Neuron (in vitro differentiated cells): ENCODE measurements around the gene NHS.

Source experiments
- H2AFZ ChIP-seq: one replicate; pipeline ENCODE4 v1.6.1; 2013; ENCODE audit warnings: low read depth, mild to moderate bottlenecking, inconsistent platforms, low read length, moderate library complexity
- H3K27me3 ChIP-seq: one replicate; pipeline ENCODE4 v1.6.1; 2013; ENCODE audit warnings: low read length; ENCODE audit not compliant: insufficient read depth
- H3K36me3 ChIP-seq: one replicate; pipeline ENCODE4 v1.6.1; 2013; ENCODE audit warnings: low read length; ENCODE audit not compliant: insufficient read depth
- H3K4me1 ChIP-seq: one replicate; pipeline ENCODE4 v1.6.1; 2013; ENCODE audit warnings: low read length; ENCODE audit not compliant: insufficient read depth
- H3K4me3 ChIP-seq: 2 replicates; pipeline ENCODE4 v1.5.1; 2013; ENCODE audit warnings: mild to moderate bottlenecking, low read length, moderate library complexity
- H3K9me3 ChIP-seq: one replicate; pipeline ENCODE4 v1.6.1; 2013; ENCODE audit warnings: low read length

Gene NHS

DNA sequence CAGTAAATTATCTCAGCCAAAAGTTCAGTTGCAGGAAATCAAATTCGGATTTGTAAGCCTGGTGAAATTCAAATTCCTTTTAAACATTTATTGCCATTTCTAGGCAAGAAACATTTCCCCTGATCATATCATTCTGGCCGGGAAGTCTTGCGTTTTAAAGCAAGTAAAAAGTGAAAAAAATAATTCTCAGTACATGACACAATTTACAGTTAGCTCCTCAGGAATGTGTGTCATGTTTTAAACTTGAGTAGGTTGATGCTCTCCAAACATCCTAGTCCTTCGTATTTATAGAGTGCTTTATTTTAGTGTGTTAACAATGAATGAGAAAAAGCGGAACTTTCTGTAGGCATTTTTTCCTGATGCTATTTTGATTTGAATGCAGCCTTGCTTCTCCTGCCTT, 204.0 kb downstream of the NHS start:
- Histone ChIP-seq H3K36me3 (no peaks in the 10 kb centered on the region), H3K9me3 (no peaks in the 10 kb centered on the region), H2AFZ (no peak overlapping the region), H3K4me1 (no peaks in the 10 kb centered on the region), H3K27me3 (no peaks in the 10 kb centered on the region), H3K4me3 (no peak overlapping the region)

DNA sequence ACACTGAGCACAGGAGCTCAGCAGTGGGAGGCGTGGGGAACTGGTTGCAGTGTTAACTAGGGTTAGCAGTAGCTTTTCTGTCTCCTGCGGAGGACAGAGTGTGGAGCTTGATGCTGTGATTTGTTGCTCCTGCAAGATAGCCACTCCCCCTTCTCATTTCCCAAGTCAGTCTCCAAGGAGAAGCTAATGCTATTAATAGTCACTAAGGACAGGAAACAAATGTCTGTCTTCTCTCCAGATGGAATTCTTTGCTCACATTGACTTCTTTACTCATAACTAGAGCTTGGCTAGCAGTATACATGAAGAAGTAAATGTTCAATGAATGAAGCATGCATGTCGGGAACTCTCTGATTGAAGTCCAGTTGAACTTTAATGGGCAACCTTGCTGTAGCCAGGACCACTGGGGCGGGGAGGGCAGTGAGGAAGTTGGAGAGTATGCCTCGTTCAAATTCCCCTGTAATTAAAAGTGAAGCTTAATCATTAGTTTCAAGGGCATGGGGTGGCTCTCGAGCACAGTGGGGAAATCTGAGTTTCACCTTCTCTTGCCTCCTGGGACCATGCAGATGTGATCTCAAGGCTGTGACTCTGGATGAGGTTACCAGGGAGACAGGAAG, 205.6 kb downstream of the NHS start:
- H3K9me3 ChIP-seq, result no peaks in the 10 kb centered on the region
- H3K27me3 ChIP-seq, result no peaks in the 10 kb centered on the region
- H2AFZ ChIP-seq, result no peak overlapping the region
- no peak overlapping the region for H3K4me3 ChIP-seq
- H3K4me1 ChIP-seq, result no peaks in the 10 kb centered on the region
- no peaks in the 10 kb centered on the region for H3K36me3 ChIP-seq

DNA sequence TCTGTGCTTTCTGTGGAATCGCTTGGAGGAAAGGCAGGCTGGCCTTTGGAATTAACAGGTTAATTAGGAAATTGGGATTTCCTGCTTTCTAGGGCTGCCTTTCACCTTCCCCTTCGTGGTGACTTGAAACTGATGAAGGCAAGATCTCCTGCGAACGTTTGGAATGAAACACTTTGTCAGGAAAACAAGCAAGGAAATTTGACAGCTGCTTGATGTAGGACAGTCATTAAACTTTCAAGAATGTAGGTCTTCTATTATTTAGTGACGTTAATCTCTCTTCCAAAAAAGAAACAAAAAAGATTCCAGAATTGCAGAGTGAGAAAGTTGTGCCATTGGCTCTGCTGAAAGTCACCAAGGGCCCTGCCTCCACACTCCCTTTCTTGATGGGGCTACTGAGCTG, 206.6 kb downstream of the NHS start:
- no peaks in the 10 kb centered on the region for H3K36me3 ChIP-seq
- no peak overlapping the region for H2AFZ ChIP-seq
- H3K27me3 ChIP-seq, result no peaks in the 10 kb centered on the region
- no peaks in the 10 kb centered on the region for H3K9me3 ChIP-seq
- H3K4me3 ChIP-seq, result no peak overlapping the region
- no peaks in the 10 kb centered on the region for H3K4me1 ChIP-seq

DNA sequence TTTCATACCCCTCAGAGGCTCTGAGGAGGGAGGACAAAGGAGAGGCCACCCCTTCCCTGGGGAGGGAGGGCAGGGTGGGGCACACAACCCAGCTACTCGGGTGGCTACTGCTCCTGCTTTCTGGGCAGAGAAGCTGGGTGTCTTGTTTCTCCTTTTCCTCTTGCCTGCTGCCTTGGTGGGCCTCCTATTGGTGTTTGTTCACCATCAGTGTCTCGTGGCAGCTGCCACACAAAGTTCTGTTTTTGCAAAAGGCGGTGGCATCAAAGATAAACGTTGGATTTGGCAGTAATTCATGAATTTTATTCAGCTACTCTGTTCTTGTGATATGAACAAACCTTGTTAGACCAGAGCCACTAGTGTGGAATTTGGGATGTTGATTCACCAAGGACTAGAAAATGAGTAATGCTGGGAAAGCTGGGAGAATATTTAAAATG, 209.3 kb downstream of the NHS start:
- H3K9me3 ChIP-seq, result no peaks in the 10 kb centered on the region
- no peak overlapping the region for H3K4me3 ChIP-seq
- H3K4me1 ChIP-seq, result no peaks in the 10 kb centered on the region
- H3K27me3 ChIP-seq, result no peaks in the 10 kb centered on the region
- H3K36me3 ChIP-seq, result no peaks in the 10 kb centered on the region
- H2AFZ ChIP-seq, result no peak overlapping the region

DNA sequence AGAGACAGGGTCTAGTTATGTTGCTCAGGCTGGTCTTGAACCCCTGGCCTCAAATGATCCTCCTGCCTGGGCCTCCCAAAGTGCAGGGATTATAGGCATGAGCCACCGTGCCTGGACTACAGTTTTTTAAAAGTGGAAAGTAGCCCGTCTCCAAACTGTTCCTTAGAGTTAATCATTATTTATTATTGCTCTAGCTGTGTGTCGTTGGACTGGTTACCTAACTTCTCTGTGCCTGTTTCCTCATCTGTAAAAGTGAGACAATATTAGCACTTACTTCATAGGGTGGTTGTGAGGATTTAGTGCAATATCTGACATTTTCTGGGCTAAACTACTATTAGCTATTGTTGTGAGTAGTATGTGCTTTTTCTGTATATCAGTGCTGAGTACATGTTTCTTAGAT, 210.0 kb downstream of the NHS start:
- no peaks in the 10 kb centered on the region for H3K4me1 ChIP-seq
- H3K4me3 ChIP-seq, result no peak overlapping the region
- no peak overlapping the region for H2AFZ ChIP-seq
- H3K9me3 ChIP-seq, result no peaks in the 10 kb centered on the region
- H3K36me3 ChIP-seq, result no peaks in the 10 kb centered on the region
- H3K27me3 ChIP-seq, result no peaks in the 10 kb centered on the region

DNA sequence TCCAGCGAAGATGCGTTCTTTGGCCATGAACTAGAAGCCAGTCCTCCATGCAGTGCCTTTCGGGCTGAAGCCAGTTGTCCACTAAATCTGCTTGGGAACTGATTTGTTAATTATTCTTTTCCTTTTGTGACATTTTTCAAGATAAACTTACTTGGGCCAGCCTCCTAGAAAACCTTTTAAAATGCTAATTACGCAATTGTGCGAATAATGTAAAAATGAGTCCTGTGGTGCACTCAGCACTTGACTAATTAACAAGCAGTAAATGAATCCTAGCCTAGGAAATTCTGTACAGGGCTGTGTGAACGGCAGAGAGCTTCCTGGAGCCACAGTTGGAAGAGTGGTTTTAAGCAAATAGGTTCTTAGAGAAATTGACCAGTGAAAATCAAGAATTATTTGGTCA, 212.4 kb downstream of the NHS start:
- H3K4me1 ChIP-seq, result peaks cover 8% of the 10 kb centered on the region
- no peak overlapping the region for H3K4me3 ChIP-seq
- H3K27me3 ChIP-seq, result no peaks in the 10 kb centered on the region
- no peaks in the 10 kb centered on the region for H3K9me3 ChIP-seq
- no peak overlapping the region for H2AFZ ChIP-seq
- no peaks in the 10 kb centered on the region for H3K36me3 ChIP-seq

DNA sequence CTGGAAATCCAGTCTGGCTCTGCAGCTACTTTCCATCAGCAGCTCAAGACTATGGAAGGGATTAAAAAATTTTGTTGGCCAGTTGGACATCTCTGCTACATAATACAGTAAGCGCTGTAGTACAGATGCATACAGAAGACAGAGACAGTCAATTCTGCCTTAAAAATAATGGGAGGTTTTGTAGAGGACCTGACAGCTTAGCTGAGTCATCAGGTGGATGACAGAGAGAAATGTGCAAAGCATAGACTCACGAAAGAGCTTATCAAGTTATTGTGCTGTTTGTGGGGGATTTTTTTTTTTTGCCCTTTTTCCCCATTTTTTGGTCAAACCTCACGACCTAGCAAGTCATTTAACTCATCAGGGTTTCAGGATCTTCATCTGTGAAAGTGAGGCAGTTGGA, 213.3 kb downstream of the NHS start:
- no peaks in the 10 kb centered on the region for H3K27me3 ChIP-seq
- no peak overlapping the region for H2AFZ ChIP-seq
- H3K36me3 ChIP-seq, result no peaks in the 10 kb centered on the region
- H3K4me1 ChIP-seq, result peaks cover 8% of the 10 kb centered on the region
- no peaks in the 10 kb centered on the region for H3K9me3 ChIP-seq
- H3K4me3 ChIP-seq, result no peak overlapping the region

DNA sequence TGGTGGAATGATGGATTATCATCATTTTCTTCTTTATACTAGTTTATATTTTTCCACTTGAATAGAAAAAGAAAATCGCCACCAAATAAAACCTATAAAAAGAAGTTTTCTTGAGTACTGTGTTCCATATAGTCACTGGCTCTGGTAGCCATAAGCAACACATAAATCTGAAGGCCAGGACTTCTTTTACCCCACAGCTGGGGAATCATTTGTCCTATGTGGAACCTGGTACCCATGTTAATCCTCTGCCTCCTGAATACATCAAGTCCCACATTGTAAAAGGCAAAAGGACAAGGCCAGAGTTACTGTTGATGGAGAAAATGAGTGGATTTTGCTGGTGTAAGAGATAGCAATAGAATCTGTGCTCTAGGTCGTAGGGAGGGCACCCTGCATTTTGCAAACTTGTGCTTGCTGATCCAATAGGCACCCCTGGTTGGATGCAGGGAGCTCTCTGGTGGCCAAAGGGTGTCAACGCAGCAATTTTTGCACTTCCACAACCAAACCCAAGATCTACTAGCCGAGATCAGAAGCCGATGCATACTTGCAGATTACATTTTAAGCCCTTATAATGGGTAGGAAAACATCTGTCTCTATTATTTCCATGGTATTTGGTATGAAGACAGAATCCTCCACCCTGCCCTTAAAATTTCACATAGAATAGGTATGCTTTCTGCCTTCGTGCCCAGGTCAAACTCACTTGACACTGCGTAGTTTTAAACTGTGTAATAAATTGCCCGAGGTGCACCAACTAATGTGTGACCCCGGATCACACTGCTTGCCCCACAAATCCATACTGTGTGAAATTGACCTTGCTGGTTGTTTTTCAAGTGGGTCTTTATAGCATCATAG, 216.1 kb downstream of the NHS start:
- Histone ChIP-seq H3K4me1 (peaks cover 8% of the 10 kb centered on the region), H3K4me3 (no peak overlapping the region), H3K36me3 (no peaks in the 10 kb centered on the region), H2AFZ (no peak overlapping the region), H3K9me3 (no peaks in the 10 kb centered on the region), H3K27me3 (no peaks in the 10 kb centered on the region)

DNA sequence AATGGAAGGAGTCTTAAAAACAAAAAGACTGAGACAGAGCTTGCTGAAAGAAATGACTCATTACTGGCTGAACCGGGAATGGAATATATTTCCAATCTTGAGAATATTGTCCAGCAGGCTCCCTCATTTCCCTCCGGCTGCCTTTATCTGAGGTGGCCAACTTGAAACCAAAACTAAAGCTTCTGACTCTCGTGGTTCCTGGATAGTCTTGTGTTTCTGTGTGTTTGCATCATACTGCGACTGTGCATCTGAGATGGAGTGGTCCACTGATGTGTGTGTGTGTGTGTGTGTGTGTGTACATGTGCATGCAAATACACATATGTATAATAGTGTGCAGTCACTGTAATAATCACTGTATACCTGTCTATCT, 216.7 kb downstream of the NHS start:
- no peak overlapping the region for H3K4me3 ChIP-seq
- H3K36me3 ChIP-seq, result no peaks in the 10 kb centered on the region
- no peaks in the 10 kb centered on the region for H3K27me3 ChIP-seq
- H2AFZ ChIP-seq, result no peak overlapping the region
- peaks cover 8% of the 10 kb centered on the region for H3K4me1 ChIP-seq
- H3K9me3 ChIP-seq, result no peaks in the 10 kb centered on the region

DNA sequence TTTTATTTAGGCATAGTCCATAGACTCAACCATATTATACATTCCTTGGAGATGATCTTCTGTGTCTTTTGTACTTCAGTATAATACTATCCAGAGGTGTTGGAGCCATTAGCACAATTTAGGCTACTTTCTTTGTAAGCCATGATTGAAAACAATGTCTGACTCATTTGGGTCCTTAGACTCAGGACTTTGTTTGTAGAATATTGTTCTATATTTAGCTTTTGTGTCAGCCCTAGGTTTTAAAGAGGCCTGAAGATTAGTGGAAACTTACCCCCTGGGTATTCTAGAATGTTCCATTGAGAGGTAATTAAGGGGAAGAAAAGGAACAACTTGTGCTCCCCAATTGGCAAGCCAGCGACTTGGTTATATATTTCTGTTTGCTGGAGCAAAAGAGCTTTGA, 217.1 kb downstream of the NHS start:
- Histone ChIP-seq H3K36me3 (no peaks in the 10 kb centered on the region), H2AFZ (no peak overlapping the region), H3K27me3 (no peaks in the 10 kb centered on the region), H3K9me3 (no peaks in the 10 kb centered on the region), H3K4me1 (peaks cover 8% of the 10 kb centered on the region), H3K4me3 (no peak overlapping the region)

DNA sequence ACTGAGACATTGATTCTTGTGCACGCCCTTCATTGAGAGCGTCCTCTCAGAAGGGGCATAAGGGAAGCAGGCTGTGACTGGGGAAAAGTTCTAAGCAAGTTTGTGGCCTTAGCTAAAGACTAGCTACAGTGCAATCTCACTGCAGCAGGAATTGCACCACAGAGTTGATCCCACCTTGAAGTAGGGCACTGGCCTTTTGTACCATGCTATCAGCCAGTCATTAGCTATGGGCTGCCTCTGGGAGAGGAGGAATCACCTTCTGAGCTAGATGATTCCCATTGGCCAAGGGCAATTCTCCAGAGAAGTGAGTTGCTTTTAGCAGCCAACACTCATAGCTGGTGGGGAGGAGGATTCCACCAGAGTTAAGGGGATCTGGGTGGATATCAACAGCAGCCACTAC, 219.7 kb downstream of the NHS start:
- Histone ChIP-seq H3K9me3 (no peaks in the 10 kb centered on the region), H3K4me3 (no peak overlapping the region), H3K27me3 (no peaks in the 10 kb centered on the region), H3K4me1 (peaks cover 8% of the 10 kb centered on the region), H3K36me3 (no peaks in the 10 kb centered on the region), H2AFZ (no peak overlapping the region)

DNA sequence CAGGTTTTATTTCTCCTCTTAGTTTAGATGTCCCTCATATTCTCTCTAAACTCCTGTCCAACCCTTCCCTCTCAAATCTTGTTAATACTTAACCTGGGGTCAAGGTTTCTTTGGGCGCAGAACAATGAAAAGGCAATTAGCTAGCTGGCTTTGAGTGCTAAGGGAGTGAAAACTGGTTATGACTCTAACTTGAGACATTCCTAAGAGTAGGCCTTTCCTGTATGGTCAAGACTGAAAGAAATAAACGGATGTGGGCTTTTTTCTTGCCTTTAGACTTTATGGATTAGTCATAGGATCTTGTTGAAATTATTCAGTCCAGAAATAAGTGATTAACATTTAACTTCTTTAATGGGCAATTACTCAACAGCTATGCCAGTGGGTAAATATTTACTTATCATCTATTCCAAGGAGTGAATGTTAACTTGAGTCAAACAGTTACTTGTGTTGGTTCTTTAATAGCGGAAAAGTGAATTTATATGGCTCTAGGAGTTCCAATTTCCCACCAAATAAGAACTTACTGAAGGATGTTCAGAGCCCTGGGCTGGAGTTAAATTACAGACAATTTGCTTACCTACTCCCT, 220.5 kb downstream of the NHS start:
- peaks cover 8% of the 10 kb centered on the region for H3K4me1 ChIP-seq
- no peaks in the 10 kb centered on the region for H3K9me3 ChIP-seq
- no peak overlapping the region for H3K4me3 ChIP-seq

DNA sequence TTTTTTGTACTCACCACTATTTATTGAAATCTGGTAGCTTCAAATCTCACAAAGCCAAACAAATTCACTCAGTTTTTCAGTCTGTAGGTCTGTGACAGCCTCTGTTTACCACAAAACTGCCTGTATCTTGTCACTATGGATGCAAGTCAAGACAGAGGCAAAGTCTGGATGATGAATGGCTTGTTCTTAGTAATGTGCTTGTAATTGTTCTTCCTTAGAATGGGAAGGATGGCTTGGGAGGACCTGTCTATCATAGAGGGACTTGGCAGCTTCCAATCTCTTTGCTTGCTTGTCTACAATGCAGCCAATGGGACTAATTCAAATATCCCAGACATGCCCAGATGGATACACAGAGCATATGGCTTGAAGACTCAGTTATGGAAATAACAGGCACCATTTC, 221.1 kb downstream of the NHS start:
- no peak overlapping the region for H3K4me3 ChIP-seq
- H3K9me3 ChIP-seq, result no peaks in the 10 kb centered on the region
- no peaks in the 10 kb centered on the region for H3K36me3 ChIP-seq
- no peak overlapping the region for H2AFZ ChIP-seq
- no peaks in the 10 kb centered on the region for H3K27me3 ChIP-seq
- peaks cover 8% of the 10 kb centered on the region for H3K4me1 ChIP-seq

More for the DNA sequence above, 220.5 kb downstream of the NHS start:
- no peaks in the 10 kb centered on the region for H3K36me3 ChIP-seq
- H2AFZ ChIP-seq, result no peak overlapping the region
- no peaks in the 10 kb centered on the region for H3K27me3 ChIP-seq
